ENCODE results near the gene PRUNE1. TPM values are rescaled to one million over a fixed set of nuclear protein-coding genes. Genes with fewer than 3 reads are reported as not detected.

The PRUNE1 gene
- total and polyA plus RNA-seq, 2 donors = 16.2 to 16.7 TPM

GRCh38 chr1:151035167-151035566 is 26.9 kb downstream of the PRUNE1 start:
- Histone ChIP-seq H3K27ac (ENCODE audit: low read depth in 1 of 2, low read length in 1 of 2) (no peak overlapping the region), H3K36me3 (ENCODE audit: control insufficient read depth in 2 of 2, insufficient read depth in 2 of 2, low read length in 1 of 2) (peaks cover 26 to 39% of the 10 kb centered on the region in 2 donors), H3K4me1 (ENCODE audit: control insufficient read depth in 2 of 2, insufficient read depth in 2 of 2, low read length in 2 of 2) (no peaks in the 10 kb centered on the region), H3K9me3 (ENCODE audit: control insufficient read depth in 2 of 2, insufficient read depth in 1 of 2, low read length in 1 of 2) (no peaks in the 10 kb centered on the region), H3K4me3 (ENCODE audit: low read length in 2 of 2) (no peak overlapping the region), H3K27me3 (ENCODE audit: control insufficient read depth in 2 of 2, insufficient read depth in 1 of 2, low read length in 1 of 2) (no peaks in the 10 kb centered on the region)
- DNase-seq (ENCODE audit: low read depth in 6 of 9, low spot score in 9 of 9) = no peak
- 98% methylated on average over 3 of the region's 3 CpGs for WGBS

- WGBS = 69% methylated on average over 2 of the region's 2 CpGs
- Histone ChIP-seq H3K36me3 (ENCODE audit: control insufficient read depth in 2 of 2, insufficient read depth in 2 of 2, low read length in 1 of 2) (peaks cover 18 to 28% of the 10 kb centered on the region in 2 donors), H3K27me3 (ENCODE audit: control insufficient read depth in 2 of 2, insufficient read depth in 1 of 2, low read length in 1 of 2) (no peaks in the 10 kb centered on the region), H3K27ac (ENCODE audit: low read depth in 1 of 2, low read length in 1 of 2) (no peak within 1 kb of the TSS), H3K4me1 (ENCODE audit: control insufficient read depth in 2 of 2, insufficient read depth in 2 of 2, low read length in 2 of 2) (no peaks in the 10 kb centered on the region), H3K9me3 (ENCODE audit: control insufficient read depth in 2 of 2, insufficient read depth in 1 of 2, low read length in 1 of 2) (no peaks in the 10 kb centered on the region), H3K4me3 (ENCODE audit: low read length in 2 of 2) (no peak within 1 kb of the TSS)
- DNase-seq (ENCODE audit: low read depth in 6 of 9, low spot score in 9 of 9) = no peak
Observed at GRCh38 chr1:151036356-151036755, 28.1 kb downstream of the PRUNE1 start, which contains the start of gene BNIPL. Gene BNIPL (plus strand): TSS chr1:151036586. CDS start chr1:151036726, 140 bp downstream.

- H3K4me1 ChIP-seq (ENCODE audit: control insufficient read depth in 2 of 2, insufficient read depth in 2 of 2, low read length in 2 of 2) = no peaks in the 10 kb centered on the region
- no peak overlapping the region for H3K27ac ChIP-seq (ENCODE audit: low read depth in 1 of 2, low read length in 1 of 2)
- WGBS = 96% methylated on average over 6 of the region's 6 CpGs
- no peak for DNase-seq (ENCODE audit: low read depth in 6 of 9, low spot score in 9 of 9)
- peaks cover 16 to 25% of the 10 kb centered on the region in 2 donors for H3K36me3 ChIP-seq (ENCODE audit: control insufficient read depth in 2 of 2, insufficient read depth in 2 of 2, low read length in 1 of 2)
- H3K4me3 ChIP-seq (ENCODE audit: low read length in 2 of 2) = no peak overlapping the region
- H3K27me3 ChIP-seq (ENCODE audit: control insufficient read depth in 2 of 2, insufficient read depth in 1 of 2, low read length in 1 of 2) = no peaks in the 10 kb centered on the region
- H3K9me3 ChIP-seq (ENCODE audit: control insufficient read depth in 2 of 2, insufficient read depth in 1 of 2, low read length in 1 of 2) = no peaks in the 10 kb centered on the region
Observed at GRCh38 chr1:151037032-151037431, 28.8 kb downstream of the PRUNE1 start.

GRCh38 chr1:151039521-151039920 is 31.3 kb downstream of the PRUNE1 start:
- Histone ChIP-seq H3K36me3 (ENCODE audit: control insufficient read depth in 2 of 2, insufficient read depth in 2 of 2, low read length in 1 of 2) (peaks cover 6 to 18% of the 10 kb centered on the region in 2 donors), H3K9me3 (ENCODE audit: control insufficient read depth in 2 of 2, insufficient read depth in 1 of 2, low read length in 1 of 2) (no peaks in the 10 kb centered on the region), H3K4me1 (ENCODE audit: control insufficient read depth in 2 of 2, insufficient read depth in 2 of 2, low read length in 2 of 2) (no peaks in the 10 kb centered on the region), H3K27ac (ENCODE audit: low read depth in 1 of 2, low read length in 1 of 2) (no peak overlapping the region), H3K4me3 (ENCODE audit: low read length in 2 of 2) (no peak overlapping the region), H3K27me3 (ENCODE audit: control insufficient read depth in 2 of 2, insufficient read depth in 1 of 2, low read length in 1 of 2) (no peaks in the 10 kb centered on the region)
- 97% methylated on average over 3 of the region's 3 CpGs for WGBS
- no peak for DNase-seq (ENCODE audit: low read depth in 6 of 9, low spot score in 9 of 9)

GRCh38 chr1:151043163-151043562 is 34.9 kb downstream of the PRUNE1 start:
- H3K4me1 ChIP-seq (ENCODE audit: control insufficient read depth in 2 of 2, insufficient read depth in 2 of 2, low read length in 2 of 2) = peaks cover 3 to 9% of the 10 kb centered on the region in 2 donors
- no peak for DNase-seq (ENCODE audit: low read depth in 6 of 9, low spot score in 9 of 9)
- no peak overlapping the region for H3K4me3 ChIP-seq (ENCODE audit: low read length in 2 of 2)
- peaks cover 0 to 5% of the 10 kb centered on the region in 2 donors for H3K27me3 ChIP-seq (ENCODE audit: control insufficient read depth in 2 of 2, insufficient read depth in 1 of 2, low read length in 1 of 2)
- H3K27ac ChIP-seq (ENCODE audit: low read depth in 1 of 2, low read length in 1 of 2) = no peak overlapping the region
- peaks cover 0 to 4% of the 10 kb centered on the region in 2 donors for H3K36me3 ChIP-seq (ENCODE audit: control insufficient read depth in 2 of 2, insufficient read depth in 2 of 2, low read length in 1 of 2)
- 99% methylated on average over 1 of the region's 1 CpG for WGBS
- H3K9me3 ChIP-seq (ENCODE audit: control insufficient read depth in 2 of 2, insufficient read depth in 1 of 2, low read length in 1 of 2) = no peaks in the 10 kb centered on the region

- Histone ChIP-seq H3K4me3 (ENCODE audit: low read length in 2 of 2) (peak within 1 kb of the TSS; percentile 74 to 76), H3K27me3 (ENCODE audit: control insufficient read depth in 2 of 2, insufficient read depth in 1 of 2, low read length in 1 of 2) (peaks cover 0 to 5% of the 10 kb centered on the region in 2 donors), H3K27ac (ENCODE audit: low read depth in 1 of 2, low read length in 1 of 2) (peak within 1 kb of the TSS; percentile 38 to 48), H3K36me3 (ENCODE audit: control insufficient read depth in 2 of 2, insufficient read depth in 2 of 2, low read length in 1 of 2) (peaks cover 10 to 27% of the 10 kb centered on the region in 2 donors), H3K9me3 (ENCODE audit: control insufficient read depth in 2 of 2, insufficient read depth in 1 of 2, low read length in 1 of 2) (no peaks in the 10 kb centered on the region), H3K4me1 (ENCODE audit: control insufficient read depth in 2 of 2, insufficient read depth in 2 of 2, low read length in 2 of 2) (peaks cover 7 to 14% of the 10 kb centered on the region in 2 donors)
- under 1% methylated on average over 29 of the region's 29 CpGs for WGBS
- DNase-seq (ENCODE audit: low read depth in 6 of 9, low spot score in 9 of 9) = peak in 5 of 9 donors; percentile 27 to 72 (median 53)
Observed at GRCh38 chr1:151047591-151047924, 39.3 kb downstream of the PRUNE1 start, which contains the start of gene C1orf56. Gene C1orf56 (plus strand): TSS chr1:151047751. CDS start chr1:151047848, 97 bp downstream.

DNA sequence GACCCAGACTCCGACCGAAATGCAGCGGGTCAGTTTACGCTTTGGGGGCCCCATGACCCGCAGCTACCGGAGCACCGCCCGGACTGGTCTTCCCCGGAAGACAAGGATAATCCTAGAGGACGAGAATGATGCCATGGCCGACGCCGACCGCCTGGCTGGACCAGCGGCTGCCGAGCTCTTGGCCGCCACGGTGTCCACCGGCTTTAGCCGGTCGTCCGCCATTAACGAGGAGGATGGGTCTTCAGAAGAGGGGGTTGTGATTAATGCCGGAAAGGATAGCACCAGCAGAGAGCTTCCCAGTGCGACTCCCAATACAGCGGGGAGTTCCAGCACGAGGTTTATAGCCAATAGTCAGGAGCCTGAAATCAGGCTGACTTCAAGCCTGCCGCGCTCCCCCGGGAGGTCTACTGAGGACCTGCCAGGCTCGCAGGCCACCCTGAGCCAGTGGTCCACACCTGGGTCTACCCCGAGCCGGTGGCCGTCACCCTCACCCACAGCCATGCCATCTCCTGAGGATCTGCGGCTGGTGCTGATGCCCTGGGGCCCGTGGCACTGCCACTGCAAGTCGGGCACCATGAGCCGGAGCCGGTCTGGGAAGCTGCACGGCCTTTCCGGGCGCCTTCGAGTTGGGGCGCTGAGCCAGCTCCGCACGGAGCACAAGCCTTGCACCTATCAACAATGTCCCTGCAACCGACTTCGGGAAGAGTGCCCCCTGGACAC is 39.8 kb downstream of the PRUNE1 start:
- peaks cover 15 to 30% of the 10 kb centered on the region in 2 donors for H3K36me3 ChIP-seq (ENCODE audit: control insufficient read depth in 2 of 2, insufficient read depth in 2 of 2, low read length in 1 of 2)
- peaks cover 7 to 14% of the 10 kb centered on the region in 2 donors for H3K4me1 ChIP-seq (ENCODE audit: control insufficient read depth in 2 of 2, insufficient read depth in 2 of 2, low read length in 2 of 2)
- peak overlapping the region; percentile 74 to 76 for H3K4me3 ChIP-seq (ENCODE audit: low read length in 2 of 2)
- no peaks in the 10 kb centered on the region for H3K9me3 ChIP-seq (ENCODE audit: control insufficient read depth in 2 of 2, insufficient read depth in 1 of 2, low read length in 1 of 2)
- WGBS = 1% methylated on average over 48 of the region's 48 CpGs
- H3K27me3 ChIP-seq (ENCODE audit: control insufficient read depth in 2 of 2, insufficient read depth in 1 of 2, low read length in 1 of 2) = peaks cover 0 to 5% of the 10 kb centered on the region in 2 donors
- DNase-seq (ENCODE audit: low read depth in 6 of 9, low spot score in 9 of 9) = peak in 4 of 9 donors; percentile 26 to 74 (median 49)
- H3K27ac ChIP-seq (ENCODE audit: low read depth in 1 of 2, low read length in 1 of 2) = peak overlapping the region; percentile 38 to 48

DNA sequence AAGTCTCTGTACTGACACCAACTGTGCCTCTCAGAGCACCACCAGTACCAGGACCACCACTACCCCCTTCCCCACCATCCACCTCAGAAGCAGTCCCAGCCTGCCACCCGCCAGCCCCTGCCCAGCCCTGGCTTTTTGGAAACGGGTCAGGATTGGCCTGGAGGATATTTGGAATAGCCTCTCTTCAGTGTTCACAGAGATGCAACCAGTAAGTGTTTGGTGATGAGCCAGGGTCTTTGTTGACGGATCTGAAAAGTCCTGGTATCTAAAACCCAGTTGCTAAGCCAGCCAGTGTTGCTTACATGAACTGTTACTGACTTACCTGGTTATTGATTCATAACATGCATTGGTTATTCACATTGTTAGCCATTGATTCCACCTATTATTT is 40.4 kb downstream of the PRUNE1 start:
- peak overlapping the region; percentile 74 to 76 for H3K4me3 ChIP-seq (ENCODE audit: low read length in 2 of 2)
- H3K4me1 ChIP-seq (ENCODE audit: control insufficient read depth in 2 of 2, insufficient read depth in 2 of 2, low read length in 2 of 2) = peaks cover 7 to 14% of the 10 kb centered on the region in 2 donors
- 51% methylated on average over 3 of the region's 3 CpGs for WGBS
- H3K27ac ChIP-seq (ENCODE audit: low read depth in 1 of 2, low read length in 1 of 2) = peak overlapping the region in 1 of 2 donors; percentile 11
- DNase-seq (ENCODE audit: low read depth in 6 of 9, low spot score in 9 of 9) = no peak
- peaks cover 0 to 5% of the 10 kb centered on the region in 2 donors for H3K27me3 ChIP-seq (ENCODE audit: control insufficient read depth in 2 of 2, insufficient read depth in 1 of 2, low read length in 1 of 2)
- H3K9me3 ChIP-seq (ENCODE audit: control insufficient read depth in 2 of 2, insufficient read depth in 1 of 2, low read length in 1 of 2) = no peaks in the 10 kb centered on the region
- peaks cover 21 to 35% of the 10 kb centered on the region in 2 donors for H3K36me3 ChIP-seq (ENCODE audit: control insufficient read depth in 2 of 2, insufficient read depth in 2 of 2, low read length in 1 of 2)

DNA sequence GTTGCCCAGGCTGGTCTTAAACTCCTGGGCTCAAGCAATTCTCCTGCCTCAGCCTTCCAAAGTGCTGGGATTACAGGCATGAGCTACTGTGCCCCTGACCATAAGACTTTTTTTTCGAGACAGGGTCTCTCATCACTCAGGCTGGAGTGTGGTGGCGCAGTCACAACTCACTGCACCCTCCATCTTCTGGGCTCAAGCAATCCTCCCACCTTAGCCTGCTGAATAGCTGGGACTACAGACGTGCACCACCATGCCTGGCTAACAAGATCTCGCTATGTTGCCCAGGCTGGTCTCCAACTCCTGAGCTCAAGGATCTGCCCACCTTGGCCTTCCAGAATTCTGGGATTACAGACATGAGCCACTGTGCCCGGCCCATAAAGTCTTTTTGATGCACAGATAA is 41.2 kb downstream of the PRUNE1 start:
- H3K4me3 ChIP-seq (ENCODE audit: low read length in 2 of 2) = no peak overlapping the region
- H3K9me3 ChIP-seq (ENCODE audit: control insufficient read depth in 2 of 2, insufficient read depth in 1 of 2, low read length in 1 of 2) = no peaks in the 10 kb centered on the region
- WGBS = 96% methylated on average over 5 of the region's 5 CpGs
- H3K27ac ChIP-seq (ENCODE audit: low read depth in 1 of 2, low read length in 1 of 2) = no peak overlapping the region
- peaks cover 28 to 43% of the 10 kb centered on the region in 2 donors for H3K36me3 ChIP-seq (ENCODE audit: control insufficient read depth in 2 of 2, insufficient read depth in 2 of 2, low read length in 1 of 2)
- no peak for DNase-seq (ENCODE audit: low read depth in 6 of 9, low spot score in 9 of 9)
- H3K4me1 ChIP-seq (ENCODE audit: control insufficient read depth in 2 of 2, insufficient read depth in 2 of 2, low read length in 2 of 2) = peaks cover 7 to 14% of the 10 kb centered on the region in 2 donors
- H3K27me3 ChIP-seq (ENCODE audit: control insufficient read depth in 2 of 2, insufficient read depth in 1 of 2, low read length in 1 of 2) = peaks cover 0 to 5% of the 10 kb centered on the region in 2 donors

Measured in thymus (tissue), 11 donors.